ENCODE results near the gene CD164L2. TPM values are rescaled to one million over a fixed set of nuclear protein-coding genes. Genes with fewer than 3 reads are reported as not detected.
A peak's percentile ranks its signal among the peaks of the same experiment; 100 is the strongest.
"Not testable (repeated sequence)": the region's sequence is repeated elsewhere in the genome, so short reads cannot be mapped to it uniquely, and the experiment has no call there.

Gene CD164L2
- total RNA-seq, 1 experiment from 2014 or later, result not detected

- peak; percentile 60 for DNase-seq
- Histone ChIP-seq H3K9me3 (no peaks in the 10 kb centered on the region), H3K4me3 (no peak overlapping the region), H3K27me3 (no peaks in the 10 kb centered on the region), H3K36me3 (no peaks in the 10 kb centered on the region)
Measured at GRCh38 chr1:27395441-27396195, 12.5 kb upstream of the CD164L2 start.

DNA sequence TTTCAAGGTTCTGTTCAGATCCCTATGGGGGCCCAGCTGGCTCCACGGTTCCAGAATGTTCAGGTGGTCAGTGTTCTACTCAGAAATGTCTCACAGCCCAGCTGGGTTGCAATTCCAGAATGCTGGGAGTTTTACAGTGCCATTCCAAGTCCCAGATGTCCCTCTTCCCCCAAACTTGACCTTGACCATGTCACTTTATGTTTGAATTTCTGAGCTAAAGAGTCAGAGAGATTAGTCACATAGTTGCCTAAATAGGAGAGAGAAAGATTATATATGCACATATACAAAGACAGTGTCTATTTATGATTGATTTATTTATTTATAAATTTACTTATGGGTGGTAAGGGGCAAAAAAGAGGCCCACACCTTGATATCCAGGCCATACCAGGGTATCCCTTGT lies 11.8 kb upstream of the CD164L2 start:
- no peak for DNase-seq
- Histone ChIP-seq H3K4me3 (no peak overlapping the region), H3K27me3 (no peaks in the 10 kb centered on the region), H3K36me3 (no peaks in the 10 kb centered on the region), H3K9me3 (no peaks in the 10 kb centered on the region)

- Histone ChIP-seq H3K9me3 (no peaks in the 10 kb centered on the region), H3K4me3 (no peak overlapping the region), H3K27me3 (no peaks in the 10 kb centered on the region), H3K36me3 (no peaks in the 10 kb centered on the region)
- DNase-seq, result no peak
Measured at GRCh38 chr1:27394282-27394658, 11.1 kb upstream of the CD164L2 start.

GRCh38 chr1:27393641-27394281 lies 10.6 kb upstream of the CD164L2 start:
- no peaks in the 10 kb centered on the region for H3K27me3 ChIP-seq
- no peak overlapping the region for H3K4me3 ChIP-seq
- H3K36me3 ChIP-seq, result no peaks in the 10 kb centered on the region
- H3K9me3 ChIP-seq, result no peaks in the 10 kb centered on the region
- DNase-seq, result no peak

- no peaks in the 10 kb centered on the region for H3K9me3 ChIP-seq
- H3K36me3 ChIP-seq, result no peaks in the 10 kb centered on the region
- DNase-seq, result peak; percentile 26
- H3K27me3 ChIP-seq, result no peaks in the 10 kb centered on the region
- H3K4me3 ChIP-seq, result peak overlapping the region; percentile 78
Measured at GRCh38 chr1:27392778-27393635, 9.9 kb upstream of the CD164L2 start.

DNA sequence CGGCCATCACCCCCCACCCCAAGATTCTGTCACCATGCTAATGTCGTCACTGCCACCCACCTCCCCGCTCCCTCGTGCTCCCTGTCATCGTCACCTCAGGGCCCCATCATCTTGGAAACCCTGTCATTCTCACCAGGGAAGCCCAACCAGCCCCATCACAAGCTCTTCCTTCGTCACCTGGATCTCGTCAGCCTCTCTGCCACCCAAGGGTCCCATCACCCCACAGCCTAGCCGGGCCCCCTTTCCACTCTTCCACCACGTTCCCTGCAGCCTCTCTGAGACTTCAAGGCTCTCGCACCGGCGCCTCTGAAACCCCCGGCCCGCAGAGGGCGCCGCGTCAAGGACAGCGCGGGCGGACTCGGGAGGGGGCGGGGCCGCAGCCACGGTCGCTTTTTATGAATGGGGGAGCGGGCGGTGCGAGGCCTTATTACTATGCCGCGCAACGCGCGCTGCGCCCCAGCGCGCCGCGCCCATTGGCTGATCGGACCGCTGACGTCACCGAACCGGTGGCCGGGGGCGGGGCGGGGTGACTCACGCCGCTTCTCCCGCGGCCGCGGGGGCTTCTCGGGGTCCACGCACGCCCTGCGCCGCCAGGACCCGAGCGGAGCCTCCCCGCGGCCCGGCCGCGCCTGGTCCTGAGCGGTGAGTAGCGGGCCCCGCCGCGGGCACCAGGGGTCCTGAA lies 9.1 kb upstream of the CD164L2 start, which contains the start of gene GPR3:
GPR3 (plus strand) TSS at position 527 of the 682 bp plus-strand sequence. CDS start 1,177 bp downstream, outside the sequence.
- H3K4me3 ChIP-seq, result peak within 1 kb of the TSS; percentile 78
- peak; percentile 89 for DNase-seq
- H3K9me3 ChIP-seq, result no peaks in the 10 kb centered on the region
- H3K36me3 ChIP-seq, result no peaks in the 10 kb centered on the region
- no peaks in the 10 kb centered on the region for H3K27me3 ChIP-seq

- no peak for DNase-seq
- Histone ChIP-seq H3K9me3 (no peaks in the 10 kb centered on the region), H3K27me3 (no peaks in the 10 kb centered on the region), H3K4me3 (no peak overlapping the region; the same call in 1 of the 2 replicates), H3K36me3 (no peaks in the 10 kb centered on the region)
Measured at GRCh38 chr1:27391511-27392095, 8.5 kb upstream of the CD164L2 start.

DNA sequence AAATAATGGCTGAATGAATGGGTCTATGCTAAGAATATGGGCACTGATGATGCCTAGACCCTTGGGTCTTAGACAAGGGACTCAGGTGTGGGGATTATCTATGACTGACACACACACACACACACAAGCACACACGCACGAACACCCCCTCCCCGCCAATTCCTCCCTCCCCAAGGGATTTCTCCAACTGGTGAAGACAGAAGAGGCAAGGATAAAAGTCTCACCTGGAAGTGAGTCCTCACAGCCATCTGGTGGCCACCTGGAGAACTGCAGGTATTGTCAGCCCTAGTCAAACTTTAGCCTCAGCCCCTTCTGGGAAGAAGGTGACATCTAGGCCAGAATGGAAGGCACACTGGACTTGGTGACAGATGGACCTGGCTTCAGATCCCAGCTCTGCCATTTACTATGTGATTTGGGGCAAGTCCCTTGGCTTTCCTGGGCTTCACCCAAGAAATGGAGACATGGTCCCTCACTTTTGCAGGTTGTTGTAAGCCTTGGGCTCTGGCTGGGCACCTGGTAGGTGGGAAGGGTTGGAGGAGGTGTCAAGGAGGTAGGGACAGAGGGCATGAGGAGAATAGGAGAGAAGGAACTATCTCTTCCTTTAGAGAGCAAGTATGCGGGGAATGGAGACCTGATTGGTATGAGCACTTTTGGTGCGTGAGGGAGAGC lies 5.3 kb upstream of the CD164L2 start:
- H3K27me3 ChIP-seq, result no peaks in the 10 kb centered on the region
- no peak overlapping the region for H3K4me3 ChIP-seq
- DNase-seq, result peak; percentile 24
- no peaks in the 10 kb centered on the region for H3K36me3 ChIP-seq
- H3K9me3 ChIP-seq, result no peaks in the 10 kb centered on the region

DNA sequence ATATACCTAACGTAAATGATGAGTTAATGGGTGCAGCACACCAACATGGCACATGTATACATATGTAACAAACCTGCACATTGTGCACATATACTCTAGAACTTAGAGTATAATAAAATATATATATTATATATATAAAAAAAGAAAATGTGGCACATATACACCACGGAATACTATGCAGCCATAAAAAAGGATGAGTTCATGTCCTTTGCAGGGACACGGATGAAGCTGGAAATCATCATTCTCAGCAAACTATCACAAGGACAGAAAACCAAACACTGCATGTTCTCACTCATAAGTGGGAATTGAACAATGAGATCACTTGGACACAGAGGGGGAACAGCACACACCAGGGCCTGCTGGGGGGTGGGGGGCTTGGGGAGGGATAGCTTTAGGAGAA lies 1.7 kb upstream of the CD164L2 start:
- not testable (repeated sequence) for H3K36me3 ChIP-seq, H3K27me3 ChIP-seq, DNase-seq, H3K9me3 ChIP-seq, H3K4me3 ChIP-seq

DNA sequence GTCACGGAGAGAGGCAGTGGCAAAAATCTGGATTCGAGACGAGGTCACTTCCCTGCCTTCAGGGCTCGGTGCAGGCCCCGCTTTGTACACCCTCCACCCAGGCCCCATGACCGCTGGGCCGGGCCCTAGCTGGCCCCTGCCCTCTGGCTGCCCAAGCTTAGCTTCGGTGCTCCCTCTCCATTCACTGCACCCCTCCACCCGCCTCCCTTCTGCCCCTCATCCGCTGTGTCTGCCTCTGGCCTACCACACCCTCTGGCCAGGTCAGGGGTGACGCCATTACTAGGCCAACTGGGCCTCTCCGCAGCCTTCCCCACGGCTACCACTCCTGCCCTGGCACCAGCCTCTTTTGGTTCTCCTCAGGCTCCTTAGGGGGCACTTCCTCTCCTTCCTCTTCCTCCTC lies 528 bp upstream of the CD164L2 start:
- Histone ChIP-seq H3K36me3 (no peaks in the 10 kb centered on the region), H3K9me3 (no peaks in the 10 kb centered on the region)
- no peak for DNase-seq

GRCh38 chr1:27381969-27382762 lies 967 bp downstream of the CD164L2 start:
- H3K27me3 ChIP-seq, result no peaks in the 10 kb centered on the region
- no peaks in the 10 kb centered on the region for H3K36me3 ChIP-seq

More for the DNA sequence above, 528 bp upstream of the CD164L2 start:
- Histone ChIP-seq H3K27me3 (no peaks in the 10 kb centered on the region), H3K4me3 (no peak overlapping the region)

GRCh38 chr1:27380766-27381733 lies 2.1 kb downstream of the CD164L2 start:
- DNase-seq, result no peak
- Histone ChIP-seq H3K9me3 (no peaks in the 10 kb centered on the region), H3K36me3 (no peaks in the 10 kb centered on the region), H3K27me3 (no peaks in the 10 kb centered on the region), H3K4me3 (no peak overlapping the region)

More at GRCh38 chr1:27381969-27382762, 967 bp downstream of the CD164L2 start:
- DNase-seq, result no peak
- no peaks in the 10 kb centered on the region for H3K9me3 ChIP-seq
- H3K4me3 ChIP-seq, result no peak overlapping the region

DNA sequence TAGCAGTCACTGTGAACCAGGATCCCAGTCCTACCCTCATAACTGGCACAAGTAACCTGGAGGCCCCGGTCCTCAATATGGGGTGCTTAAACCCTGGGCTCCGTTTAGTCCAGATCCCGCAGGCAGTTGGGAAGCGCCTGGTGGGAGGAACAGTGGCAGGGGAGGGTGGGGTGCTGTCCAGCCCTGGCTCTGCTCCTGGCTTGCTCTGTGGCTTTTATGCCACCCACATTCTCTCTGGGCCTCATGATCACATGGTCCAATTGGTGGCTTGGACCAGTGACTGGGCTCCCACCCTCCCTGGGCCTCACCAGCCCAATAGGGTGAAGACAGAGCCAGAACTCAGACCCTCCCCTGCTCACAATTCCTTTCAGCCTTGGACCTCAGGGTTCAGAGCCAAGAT lies 2.9 kb downstream of the CD164L2 start:
- Histone ChIP-seq H3K36me3 (no peaks in the 10 kb centered on the region), H3K27me3 (no peaks in the 10 kb centered on the region), H3K9me3 (no peaks in the 10 kb centered on the region), H3K4me3 (no peak overlapping the region)
- DNase-seq, result no peak

- no peaks in the 10 kb centered on the region for H3K36me3 ChIP-seq
- DNase-seq, result no peak
- H3K27me3 ChIP-seq, result no peaks in the 10 kb centered on the region
- no peak overlapping the region for H3K4me3 ChIP-seq
- H3K9me3 ChIP-seq, result no peaks in the 10 kb centered on the region
Measured at GRCh38 chr1:27379564-27380122, 3.5 kb downstream of the CD164L2 start.
